HG03565 (cell line): ENCODE measurements around the gene DOK3.

Source experiments
- ATAC-seq: cut with Tn5 transposase; IDR thresholded peaks from one replicate; pipeline ENCODE4 v1.9.1; 2021; ENCODE audit warnings: mild to moderate bottlenecking, moderate library complexity; ENCODE audit not compliant: unreplicated experiment

DOK3 gene

GRCh38 chr5:177469750-177470525, 39.7 kb downstream of the DOK3 start:
- no peak for ATAC-seq

- ATAC-seq = no peak
Measured at GRCh38 chr5:177468685-177469628, 40.7 kb downstream of the DOK3 start.

- ATAC-seq = no peak
Measured at GRCh38 chr5:177468329-177468684, 41.3 kb downstream of the DOK3 start.

- no peak for ATAC-seq
Measured at GRCh38 chr5:177467436-177467835, 42.2 kb downstream of the DOK3 start.

- ATAC-seq = no peak
Measured at GRCh38 chr5:177466861-177467260, 42.8 kb downstream of the DOK3 start.

GRCh38 chr5:177465044-177465443, 44.6 kb downstream of the DOK3 start:
- ATAC-seq = no peak

- ATAC-seq = no peak
Measured at GRCh38 chr5:177462021-177462670, 47.5 kb downstream of the DOK3 start.

- ATAC-seq = no peak
Measured at GRCh38 chr5:177459819-177460628, 49.6 kb downstream of the DOK3 start.

GRCh38 chr5:177459357-177459756, 50.3 kb downstream of the DOK3 start:
- no peak for ATAC-seq

GRCh38 chr5:177458912-177459350, 50.7 kb downstream of the DOK3 start:
- no peak for ATAC-seq

GRCh38 chr5:177457852-177458681, 51.6 kb downstream of the DOK3 start:
- no peak for ATAC-seq

GRCh38 chr5:177456976-177457851, 52.4 kb downstream of the DOK3 start:
- ATAC-seq = peak; percentile 32

GRCh38 chr5:177456591-177456964, 53.0 kb downstream of the DOK3 start:
- ATAC-seq = no peak

GRCh38 chr5:177455661-177456590, 53.7 kb downstream of the DOK3 start:
- ATAC-seq = peak; percentile 2

GRCh38 chr5:177455036-177455660, 54.5 kb downstream of the DOK3 start:
- peak; percentile 37 for ATAC-seq

GRCh38 chr5:177454397-177455035, 55.1 kb downstream of the DOK3 start:
- peak; percentile 40 for ATAC-seq
